Endothelial cell of hepatic sinusoid (primary cell): ENCODE data around the gene PSME3IP1.
"Not testable (repeated sequence)": the region's sequence is repeated elsewhere in the genome, so short reads cannot be mapped to it uniquely, and the experiment has no call there.

Experiments
- in situ Hi-C: cut with HindIII; loops from 2 replicates; pipeline ENCODE4 v1.10.0; 2017; ENCODE audit warnings: low sequenced_read_pairs

Gene PSME3IP1

GRCh38 chr16:57200321-57200720 is 14.5 kb upstream of the PSME3IP1 start:
- in situ Hi-C loops, result not testable (repeated sequence)

GRCh38 chr16:57196753-57197152 is 10.9 kb upstream of the PSME3IP1 start:
- in situ Hi-C loops, result no loop called here

DNA sequence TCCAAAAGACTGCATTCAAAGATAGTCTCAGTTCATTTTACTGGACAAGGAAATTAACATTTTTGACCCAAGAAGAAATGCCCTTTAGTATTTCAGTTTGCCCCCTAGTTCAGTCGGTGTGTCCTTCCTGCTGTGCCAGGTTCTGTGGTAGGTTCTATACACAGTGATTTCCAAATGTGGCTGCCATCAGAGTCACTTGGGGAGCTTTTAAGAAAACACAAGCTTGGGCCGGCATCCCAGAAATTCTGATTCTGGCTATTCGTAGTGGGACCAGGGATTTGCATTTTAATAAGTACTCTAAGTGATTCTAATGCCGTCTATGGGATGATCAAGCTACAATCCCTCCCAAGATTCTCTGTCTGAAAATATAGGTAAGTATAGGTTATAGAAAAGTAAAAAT is 10.4 kb upstream of the PSME3IP1 start:
- in situ Hi-C loops, result no loop called here

DNA sequence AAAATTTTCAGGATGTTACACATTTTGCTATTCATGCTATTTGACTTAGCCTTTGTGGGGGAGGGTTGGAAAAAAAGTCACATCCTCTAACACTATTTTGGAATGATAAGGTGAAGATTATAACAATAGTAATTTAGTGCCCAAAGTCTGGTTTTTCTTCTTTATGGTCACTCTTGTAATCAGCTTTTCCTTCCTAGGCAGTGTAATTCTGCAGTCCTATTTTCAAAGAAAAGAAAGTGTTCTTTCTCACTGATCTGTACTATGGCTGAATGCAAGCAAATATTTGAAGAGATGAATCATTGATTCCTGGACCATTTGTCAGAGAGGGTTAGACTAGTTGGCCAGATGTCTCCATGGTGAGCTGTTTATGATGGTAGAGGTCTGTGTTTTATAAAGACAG is 8.7 kb upstream of the PSME3IP1 start:
- in situ Hi-C loops, result no loop called here

DNA sequence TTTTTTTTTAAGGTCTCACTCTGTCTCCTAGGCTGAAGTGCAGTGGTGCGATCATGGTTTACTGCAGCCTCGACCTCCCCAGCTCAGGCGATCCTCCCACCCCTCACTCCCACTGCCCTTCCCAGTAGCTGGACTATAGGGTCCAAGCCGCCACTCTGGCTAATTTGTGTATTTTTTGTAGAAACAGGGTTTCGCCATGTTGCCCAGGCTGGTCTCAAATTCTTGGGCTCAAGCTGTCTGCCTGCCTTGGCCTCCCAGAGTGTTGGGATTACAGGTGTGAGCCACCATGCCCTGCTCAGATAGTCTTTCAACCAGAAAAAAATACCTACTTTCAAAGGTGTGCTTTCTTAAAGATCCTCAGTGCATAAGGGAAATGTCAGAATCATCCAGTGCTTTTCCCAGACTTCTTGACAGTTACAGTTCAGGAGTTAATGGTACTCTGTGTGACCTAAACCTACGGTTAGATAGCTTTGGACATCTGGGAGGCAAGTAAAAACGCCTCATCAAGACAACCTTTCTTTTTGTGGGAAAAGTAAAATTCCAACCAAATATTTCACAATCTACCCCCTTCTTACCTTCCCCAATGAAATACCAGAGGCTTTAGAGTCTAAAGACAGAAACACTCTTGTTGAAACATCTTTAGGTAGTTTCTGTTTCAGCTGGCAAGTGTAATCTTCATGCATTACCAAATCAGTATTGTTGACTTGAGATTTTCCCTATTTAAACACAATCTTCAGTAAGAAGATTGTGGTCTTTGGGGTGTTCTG is 7.1 kb upstream of the PSME3IP1 start:
- in situ Hi-C loops, result no loop called here

DNA sequence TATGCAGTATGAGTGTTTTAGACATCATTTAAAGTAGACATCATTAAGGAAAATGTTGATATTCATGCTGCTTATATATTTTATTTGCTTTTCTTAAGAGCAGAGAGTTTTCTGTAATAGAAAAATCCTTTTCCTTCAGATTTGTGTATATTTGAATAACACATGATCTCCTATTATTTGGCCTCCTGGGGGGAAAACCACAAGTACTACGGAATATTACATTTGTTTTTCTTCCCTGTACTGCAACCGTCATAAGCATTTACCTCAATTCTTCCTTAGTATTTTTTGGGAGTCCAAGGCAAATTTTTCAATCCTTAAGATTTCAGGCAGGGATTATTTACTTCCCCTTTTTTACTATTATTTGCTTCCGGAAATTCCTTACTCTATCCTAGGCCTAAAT is 6.3 kb upstream of the PSME3IP1 start:
- in situ Hi-C loops, result no loop called here

DNA sequence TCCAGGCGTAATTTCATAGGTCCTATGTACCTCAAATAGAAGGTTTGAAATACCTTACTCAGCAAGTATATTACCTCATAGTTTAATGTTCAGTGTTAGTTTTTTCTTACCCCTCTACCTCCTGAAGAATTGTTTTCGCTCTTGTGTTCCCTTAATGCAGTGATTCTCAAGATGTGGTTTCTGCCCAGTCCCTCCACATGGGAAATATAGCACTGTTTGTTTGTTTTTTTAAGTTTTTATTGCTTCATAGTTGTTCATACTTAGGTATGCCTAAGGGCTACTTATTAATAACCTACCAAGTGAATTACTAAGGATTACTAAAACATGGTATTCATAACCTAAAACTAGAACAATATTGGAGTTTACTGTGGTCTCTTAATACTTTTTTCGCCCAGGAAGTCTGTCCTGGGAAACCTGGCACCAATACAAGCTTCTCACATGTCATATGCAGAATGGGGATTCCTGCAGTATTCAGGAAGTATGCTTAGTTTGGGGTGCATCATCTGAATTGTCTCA is 5.3 kb upstream of the PSME3IP1 start:
- in situ Hi-C loops, result no loop called here

DNA sequence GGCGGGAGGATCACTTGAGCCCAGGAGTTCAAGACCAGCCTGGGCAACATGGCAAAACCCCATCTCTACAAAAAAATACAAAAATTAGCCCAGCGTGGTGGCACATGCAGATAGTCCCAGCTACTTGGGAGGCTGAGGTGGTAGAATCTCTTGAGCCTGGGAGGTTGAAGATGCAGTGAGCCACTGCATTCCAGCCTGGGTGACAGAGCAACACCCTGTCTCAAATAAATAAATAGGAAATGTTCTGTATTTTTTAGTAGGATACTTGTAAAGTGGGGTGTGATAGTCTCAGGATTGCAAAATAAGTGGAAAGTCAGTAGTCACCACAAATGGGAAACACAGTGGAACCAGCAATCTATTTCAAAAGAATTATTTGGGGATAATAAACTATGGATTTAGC is 4.3 kb upstream of the PSME3IP1 start:
- in situ Hi-C loops, result no loop called here

DNA sequence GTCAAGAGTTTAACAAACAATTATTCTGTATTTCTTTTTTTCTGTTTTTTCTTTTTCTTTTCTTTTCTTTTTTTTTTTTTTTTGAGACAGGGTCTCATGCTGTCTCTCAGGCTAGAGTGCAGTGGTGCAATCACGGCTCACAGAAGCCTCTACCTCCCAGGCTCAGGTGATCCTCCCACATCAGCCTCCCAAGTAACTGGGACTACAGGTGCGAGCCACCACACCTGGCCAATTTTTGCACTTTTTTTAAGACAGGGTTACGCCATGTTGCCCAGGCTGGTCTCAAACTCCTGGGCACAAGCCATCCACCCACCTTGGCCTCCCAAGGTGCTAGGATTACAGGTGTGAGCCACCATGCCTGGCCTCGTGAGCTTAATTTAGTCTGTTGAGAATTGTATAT is 3.7 kb upstream of the PSME3IP1 start:
- in situ Hi-C loops, result not testable (repeated sequence)

DNA sequence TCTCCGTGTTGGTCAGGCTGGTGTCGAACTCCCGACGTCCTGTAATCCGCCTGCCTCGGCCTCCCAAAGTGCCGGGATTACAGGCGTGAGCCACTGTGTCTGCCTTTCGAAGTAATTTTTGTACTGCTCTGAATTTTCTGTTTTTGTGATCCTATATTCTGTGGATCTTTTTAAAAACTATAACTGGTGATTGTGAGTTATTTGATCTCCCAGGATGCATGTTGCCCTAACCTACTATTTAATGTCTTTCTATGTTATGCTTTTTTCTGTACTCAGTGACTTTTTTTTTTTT is 2.8 kb upstream of the PSME3IP1 start:
- in situ Hi-C loops, result no loop called here

DNA sequence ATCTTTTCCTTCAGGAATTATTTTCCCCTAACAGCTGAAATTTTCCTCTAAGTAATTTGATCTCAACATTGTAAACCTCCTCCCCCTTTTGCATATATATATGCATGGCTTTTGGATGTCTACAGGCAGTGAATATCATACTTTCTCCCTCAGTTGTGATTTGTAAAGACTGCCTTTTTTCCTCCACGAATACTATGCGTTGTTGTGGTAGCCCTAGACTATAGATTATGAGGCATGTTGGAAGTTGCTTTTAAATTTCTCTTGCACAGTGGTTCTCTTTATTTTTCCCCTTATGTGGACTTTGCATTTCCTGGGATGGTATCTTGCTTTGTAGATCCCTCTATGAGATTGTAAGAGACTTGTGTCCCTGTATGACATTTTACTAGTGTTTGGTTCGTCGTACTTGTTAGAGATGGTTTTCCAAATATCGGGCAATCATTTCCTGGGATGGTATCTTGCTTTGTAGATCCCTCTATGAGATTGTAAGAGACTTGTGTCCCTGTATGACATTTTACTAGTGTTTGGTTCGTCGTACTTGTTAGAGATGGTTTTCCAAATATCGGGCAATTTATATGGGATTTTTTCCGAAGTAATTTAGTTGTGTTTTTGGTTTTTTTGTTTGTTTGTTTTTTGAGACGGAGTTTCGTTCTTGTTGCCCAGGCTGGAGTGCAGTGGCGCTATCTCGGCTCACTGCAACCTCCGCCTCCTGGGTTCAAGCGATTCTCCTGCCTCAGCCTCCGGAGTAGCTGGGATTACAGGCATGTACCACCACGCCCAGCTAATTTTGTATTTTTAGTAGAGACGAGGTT is 2.3 kb upstream of the PSME3IP1 start:
- in situ Hi-C loops, result not testable (repeated sequence)

DNA sequence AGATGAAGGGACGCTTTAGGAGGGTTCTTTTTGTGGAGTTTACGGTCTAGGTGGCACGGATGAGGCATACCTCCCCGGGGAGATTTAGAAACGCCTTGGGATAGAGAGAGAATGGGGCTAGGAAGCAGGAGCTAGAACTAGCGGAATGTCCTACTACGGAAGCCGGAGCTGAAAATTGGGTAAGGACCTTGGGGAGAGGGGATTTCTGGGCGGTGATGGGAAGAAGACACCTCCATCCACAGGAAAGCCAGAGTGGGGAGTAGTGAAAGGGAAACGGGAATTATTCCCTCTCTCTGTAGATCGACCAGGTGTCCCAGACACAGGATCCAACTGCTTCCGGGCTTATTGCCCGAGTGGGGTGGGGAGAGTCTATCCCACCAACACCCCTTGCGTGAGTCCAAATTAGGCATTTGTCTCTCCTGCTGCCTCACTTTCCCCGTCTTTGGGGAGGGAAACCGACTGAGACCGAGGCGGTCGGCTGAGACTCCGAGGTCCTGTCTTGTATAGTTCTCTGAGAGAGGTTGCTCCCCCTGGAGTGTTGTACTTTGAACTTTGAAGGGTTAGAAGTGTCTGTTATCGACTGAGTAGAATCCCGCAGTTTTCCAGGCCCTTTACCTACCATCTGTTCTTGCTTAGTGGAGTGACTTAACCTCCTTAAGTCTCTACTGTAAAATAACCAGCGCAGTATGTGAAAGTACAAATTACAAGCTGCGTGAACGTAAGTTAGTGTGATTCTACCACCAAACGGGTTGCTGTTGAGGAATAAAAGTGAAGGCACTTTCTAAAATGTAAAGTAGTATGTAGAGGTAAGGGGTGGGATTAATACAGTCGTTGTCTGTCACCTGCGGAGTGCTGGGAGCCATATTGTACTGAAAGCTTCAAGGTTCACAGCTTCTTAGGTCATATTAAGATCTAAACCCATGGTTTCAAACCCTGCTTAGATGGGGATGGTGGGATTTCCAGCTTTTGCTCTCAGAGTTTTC is 1.3 kb upstream of the PSME3IP1 start:
- in situ Hi-C loops, result no loop called here

- in situ Hi-C loops, result no loop called here
Measured at GRCh38 chr16:57185446-57185944, 344 bp downstream of the PSME3IP1 start.

DNA sequence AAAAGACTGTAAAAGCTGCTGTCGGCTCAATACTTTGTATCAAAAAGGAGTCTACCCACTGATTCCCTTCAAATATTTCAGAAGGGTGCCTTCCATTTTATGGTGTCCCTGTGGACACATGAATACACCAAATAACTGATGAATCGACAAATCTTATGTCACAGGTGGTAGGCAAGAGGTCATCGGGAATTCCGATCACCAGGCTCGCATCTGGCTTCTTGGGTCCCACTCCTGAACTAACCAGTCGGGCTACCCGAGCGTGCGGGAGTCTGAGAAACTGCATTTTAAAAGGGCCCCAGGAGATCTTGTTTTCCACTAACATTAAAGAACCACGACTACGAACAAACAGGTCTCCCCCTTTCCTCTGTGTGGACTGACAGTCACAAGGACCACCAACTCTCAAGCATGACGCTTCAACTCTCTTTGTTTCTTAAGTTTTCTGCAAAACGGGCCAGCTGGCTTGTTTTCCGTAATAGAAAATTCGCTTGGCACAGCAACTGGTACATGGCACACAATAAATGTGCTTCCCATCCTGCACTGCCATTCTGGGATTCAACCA is 873 bp downstream of the PSME3IP1 start:
- in situ Hi-C loops, result loop anchor here (5.0 kb wide), 1 partner anchor 78 kb away; no protein-coding TSS in a partner anchor

- in situ Hi-C loops, result loop anchor here (5.0 kb wide), 1 partner anchor 77 kb away; no protein-coding TSS in a partner anchor
Measured at GRCh38 chr16:57184113-57184512, 1.7 kb downstream of the PSME3IP1 start.

GRCh38 chr16:57179215-57179828 is 6.5 kb downstream of the PSME3IP1 start:
- in situ Hi-C loops, result no loop called here

- in situ Hi-C loops, result no loop called here
Measured at GRCh38 chr16:57178793-57179212, 7.0 kb downstream of the PSME3IP1 start.

GRCh38 chr16:57178196-57178595 is 7.6 kb downstream of the PSME3IP1 start:
- in situ Hi-C loops, result no loop called here

GRCh38 chr16:57175896-57176295 is 9.9 kb downstream of the PSME3IP1 start:
- in situ Hi-C loops, result no loop called here
